GM23248 (cell line): Measurements from ENCODE around the gene CDK14.

Experiments used
- EZH2 ChIP-seq: fragments of 200-600 bp; sonication (generic); IDR thresholded peaks from 2 replicates; pipeline ENCODE4 v1.6.1; 2018; ENCODE audit warnings: antibody characterized with exemption, mild to moderate bottlenecking; ENCODE audit not compliant: insufficient read depth, poor library complexity, severe bottlenecking
- EZH2phosphoT487 ChIP-seq: fragments of 200-600 bp; sonication (generic); IDR thresholded peaks from 2 replicates; pipeline ENCODE4 v1.6.1; 2018; ENCODE audit warnings: antibody characterized with exemption, moderate library complexity, mild to moderate bottlenecking, low read depth; ENCODE audit not compliant: insufficient read depth

DNA sequence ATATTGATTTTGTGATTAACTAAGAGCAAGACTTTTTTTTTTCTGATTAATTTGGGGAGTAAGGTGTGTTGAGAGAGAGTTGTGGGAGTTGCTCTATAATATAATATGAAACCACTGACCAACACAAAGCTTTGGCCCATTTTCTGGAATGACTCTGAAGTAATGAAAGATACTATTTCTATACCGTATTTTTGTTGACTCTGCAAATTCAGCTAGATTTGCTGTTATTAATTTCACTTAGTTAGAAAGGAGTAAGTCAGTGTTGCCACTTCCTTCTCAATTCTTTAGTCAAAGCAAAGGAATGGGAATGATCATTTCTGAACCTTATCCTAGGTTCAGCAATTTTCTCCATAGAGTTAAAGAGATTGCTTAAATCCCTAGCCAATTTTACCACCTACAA lies 355.1 kb downstream of the CDK14 start:
- TF ChIP-seq EZH2phosphoT487 (no peak), EZH2 (no peak)
